Stimulated activated naive CD4-positive, alpha-beta T cell treated with Interleukin-2 at 50 U/mL for 16 hours (primary cell): ENCODE results near the gene ATP2B2.
A peak's percentile ranks its signal among the peaks of the same experiment; 100 is the strongest.

Experiments used
- DNase-seq: peaks from one replicate; lab custom pipeline; 2025; lab: John Stamatoyannopoulos, UW

ATP2B2 gene

GRCh38 chr3:10426346-10427220 lies 78.8 kb downstream of the ATP2B2 start:
- DNase-seq, result no peak

DNA sequence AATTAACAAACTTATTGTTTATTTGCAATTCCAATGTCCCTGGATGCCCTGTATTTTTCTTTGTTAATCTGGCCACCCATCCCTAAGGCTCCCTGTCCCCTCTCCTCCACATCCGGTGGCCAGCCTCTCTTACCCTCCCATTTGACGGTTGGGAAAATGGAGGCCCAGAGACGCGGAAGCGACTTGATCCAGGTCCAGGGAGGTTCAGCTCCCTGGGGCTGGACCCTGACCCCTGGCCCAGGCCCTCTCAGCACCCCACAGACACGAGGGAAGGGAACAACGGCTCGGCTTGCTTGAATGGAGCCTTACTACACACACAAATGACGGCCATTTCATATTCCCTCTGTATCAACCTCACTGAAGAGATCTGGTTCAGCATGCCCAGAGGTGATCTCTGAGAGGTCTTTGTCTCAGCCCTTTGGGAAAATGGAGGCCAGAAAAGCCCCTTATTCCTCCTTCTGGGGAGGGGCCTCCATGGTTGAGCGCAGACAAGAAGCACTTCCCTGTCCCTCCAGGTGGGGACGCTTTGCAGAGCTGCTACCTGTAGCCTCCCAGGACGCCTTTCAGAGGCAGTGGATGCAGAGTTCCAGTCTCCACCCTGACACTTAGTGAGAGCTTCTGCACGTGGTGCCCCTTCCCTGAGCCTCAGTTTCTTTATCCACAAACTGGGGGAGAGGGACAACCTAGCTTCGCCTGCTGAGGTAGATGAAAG lies 82.1 kb downstream of the ATP2B2 start:
- DNase-seq, result no peak

DNA sequence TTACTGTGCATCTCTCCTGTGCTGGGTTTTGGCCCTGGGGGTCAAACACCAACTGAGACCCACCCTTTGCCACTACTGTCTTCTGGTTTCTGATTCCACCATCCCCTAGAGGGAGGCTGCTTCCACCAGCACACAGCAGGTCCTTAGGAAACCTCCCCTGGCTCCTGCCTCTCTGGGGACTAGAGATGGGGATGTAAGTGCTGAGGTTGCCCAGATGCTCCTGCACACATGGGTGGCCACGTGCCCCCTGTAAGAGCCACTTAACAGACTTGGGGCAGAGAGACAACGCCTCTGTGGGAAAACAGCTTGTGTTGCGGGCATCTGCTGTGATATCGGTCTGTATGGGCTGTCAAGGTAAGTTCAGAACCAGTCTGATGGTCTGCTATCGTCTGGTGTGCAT lies 83.4 kb downstream of the ATP2B2 start:
- DNase-seq, result no peak

DNA sequence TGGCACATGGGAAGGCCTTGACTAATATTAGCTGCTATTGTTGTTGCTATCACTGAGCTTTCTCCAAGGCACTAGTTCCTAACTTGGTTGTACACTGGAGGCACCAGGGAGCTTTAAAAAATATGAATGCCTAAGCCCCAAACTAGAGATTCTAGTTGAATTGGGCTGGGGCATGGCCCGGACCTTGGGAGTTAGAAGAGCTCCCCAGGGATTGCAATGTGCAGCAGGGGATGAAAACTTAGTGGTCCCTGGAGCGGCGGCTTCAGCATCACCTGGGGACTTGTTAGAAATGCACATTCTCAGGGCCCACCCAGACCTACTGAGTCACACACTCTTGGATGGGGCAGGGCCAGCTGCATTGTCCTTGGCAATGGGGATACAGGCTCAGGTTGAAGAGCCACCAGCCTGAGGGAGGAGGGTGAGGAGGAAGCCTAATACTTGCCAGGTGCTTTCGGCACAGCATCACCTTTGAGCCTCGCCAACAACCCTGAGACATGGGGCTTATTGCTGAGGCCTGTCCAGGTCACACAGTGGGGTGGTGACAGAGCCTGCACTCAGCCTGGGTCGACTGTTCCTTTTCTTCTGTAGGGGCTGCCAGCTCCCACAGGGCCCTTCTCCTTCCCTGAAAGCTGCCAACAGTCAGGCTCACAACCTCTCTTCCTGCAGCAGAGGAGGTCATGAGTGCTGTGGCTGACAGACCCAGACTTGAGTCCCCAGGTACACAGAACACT lies 84.5 kb downstream of the ATP2B2 start:
- no peak for DNase-seq

DNA sequence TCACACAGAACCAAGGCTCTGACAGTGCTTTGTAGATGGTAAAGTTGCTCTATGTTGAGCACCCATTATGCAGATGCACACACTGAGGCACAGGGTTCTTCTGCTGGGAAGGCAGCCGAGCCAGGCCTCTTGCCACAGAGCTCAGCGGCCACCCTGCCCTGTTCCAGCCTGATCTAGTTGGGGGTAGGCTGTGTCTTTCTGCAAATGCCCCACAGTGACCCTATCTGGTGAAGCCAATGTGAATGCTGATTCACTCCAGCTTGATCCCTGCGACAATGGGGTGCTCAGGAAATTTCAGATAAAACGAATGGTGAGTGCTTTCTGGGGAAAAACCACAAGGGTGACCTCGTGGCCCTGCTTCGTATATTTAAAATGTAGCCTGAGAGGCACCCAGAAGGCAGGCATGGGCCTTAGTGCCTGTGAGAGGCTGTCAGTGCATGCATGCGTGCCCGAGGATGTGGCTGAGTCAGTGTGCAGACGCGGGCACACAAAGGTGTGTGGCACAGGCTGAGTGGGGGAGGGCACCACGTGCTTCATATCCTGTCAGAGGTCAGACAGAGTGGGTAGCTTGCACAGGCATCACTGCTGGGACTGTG lies 85.7 kb downstream of the ATP2B2 start:
- peak; percentile 8 for DNase-seq

DNA sequence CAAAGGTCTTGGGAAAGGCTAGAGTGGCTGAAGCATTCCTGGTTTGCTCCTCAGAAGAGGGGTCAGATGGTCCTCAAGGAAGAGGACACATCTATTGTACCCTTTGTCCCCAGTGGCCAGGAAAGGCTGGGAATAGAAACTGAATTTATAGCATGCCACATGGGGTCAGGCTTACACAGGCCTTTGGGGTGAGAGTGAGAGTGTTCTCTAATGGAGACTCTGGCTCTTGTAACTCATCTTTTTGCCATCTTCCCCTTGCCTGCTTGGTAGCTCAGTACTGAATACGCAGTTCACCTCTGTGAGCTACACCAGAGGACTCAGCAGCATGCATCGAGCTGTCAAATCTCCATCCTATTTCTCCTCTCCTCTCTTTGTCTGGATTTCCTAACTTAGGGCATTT lies 87.5 kb downstream of the ATP2B2 start:
- DNase-seq, result no peak

- no peak for DNase-seq
Measured at GRCh38 chr3:10416730-10417300, 88.6 kb downstream of the ATP2B2 start.

GRCh38 chr3:10413041-10413440 lies 92.3 kb downstream of the ATP2B2 start:
- DNase-seq, result no peak

DNA sequence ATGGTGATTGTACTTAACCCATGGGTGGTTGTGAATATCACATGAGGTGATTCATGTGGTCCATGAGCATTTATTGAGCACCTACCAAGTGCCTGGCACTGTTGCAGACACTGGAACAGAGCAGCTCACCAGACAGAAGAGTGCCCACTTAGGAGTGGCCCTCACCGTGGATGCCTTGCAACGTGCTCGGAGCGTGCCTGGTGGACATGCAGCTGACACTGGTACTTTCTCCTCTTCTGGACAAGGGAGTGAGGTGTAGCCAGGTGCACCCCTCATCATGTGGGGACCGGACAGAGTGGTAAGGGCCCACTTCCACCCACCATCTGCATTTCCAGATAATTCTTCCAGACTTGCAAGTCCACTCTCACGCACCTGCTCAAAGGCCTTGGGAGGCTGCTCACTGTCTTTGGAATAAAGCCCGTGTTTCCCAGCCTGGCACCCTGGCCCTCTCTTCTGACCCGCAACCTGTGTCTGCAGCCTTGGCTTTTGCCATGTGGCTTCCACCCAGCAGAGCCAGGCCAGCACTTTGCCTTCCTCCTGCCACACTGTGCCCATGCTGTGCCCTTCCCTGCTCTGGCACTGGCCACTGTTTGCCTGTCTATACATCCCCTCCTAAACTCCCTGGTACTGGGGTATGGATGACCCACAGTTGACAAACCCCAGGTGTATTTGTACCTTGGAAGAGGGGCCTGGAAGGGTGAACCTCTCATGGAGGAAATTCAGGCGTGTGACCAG lies 93.6 kb downstream of the ATP2B2 start:
- no peak for DNase-seq

- no peak for DNase-seq
Measured at GRCh38 chr3:10410383-10411002, 94.9 kb downstream of the ATP2B2 start.

DNA sequence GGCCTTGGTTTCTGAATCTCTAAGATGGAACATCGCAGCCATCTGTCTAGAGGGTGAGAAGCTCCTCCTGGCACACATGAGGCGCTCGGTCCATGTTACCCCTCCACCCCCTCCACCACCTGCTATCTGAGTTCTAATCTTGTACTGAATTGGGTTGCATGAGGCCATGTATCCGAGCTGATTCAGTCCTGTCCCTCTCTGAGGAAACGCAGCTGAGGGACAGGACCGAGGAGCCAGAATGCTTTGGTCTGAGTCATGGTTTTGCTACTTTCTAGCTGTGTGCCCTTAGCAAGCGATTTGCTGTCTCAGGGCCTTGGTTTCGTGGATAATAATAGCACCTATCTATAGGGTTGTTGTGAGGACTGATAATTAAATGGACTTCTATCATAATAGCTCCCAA lies 96.7 kb downstream of the ATP2B2 start:
- no peak for DNase-seq

DNA sequence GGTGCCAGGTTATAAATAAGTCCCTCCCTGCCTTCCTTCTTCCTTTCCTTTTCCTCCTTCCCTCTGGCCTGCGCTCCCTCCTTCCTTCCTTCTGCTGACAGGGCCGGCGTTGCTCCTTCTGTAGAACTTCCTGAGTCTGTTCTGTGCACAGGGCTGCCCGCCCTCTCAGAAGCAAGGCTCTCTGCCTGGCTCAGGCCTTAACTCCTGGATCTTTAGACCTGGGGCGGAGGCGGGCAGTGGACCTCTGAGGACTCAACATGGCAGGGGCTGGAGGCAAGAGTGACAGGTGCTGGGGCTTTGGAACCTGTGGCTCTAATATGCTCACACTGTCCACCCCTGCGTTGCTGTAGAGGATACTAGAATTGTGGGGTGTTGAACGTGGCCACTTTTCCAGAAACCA lies 98.0 kb downstream of the ATP2B2 start:
- DNase-seq, result no peak

DNA sequence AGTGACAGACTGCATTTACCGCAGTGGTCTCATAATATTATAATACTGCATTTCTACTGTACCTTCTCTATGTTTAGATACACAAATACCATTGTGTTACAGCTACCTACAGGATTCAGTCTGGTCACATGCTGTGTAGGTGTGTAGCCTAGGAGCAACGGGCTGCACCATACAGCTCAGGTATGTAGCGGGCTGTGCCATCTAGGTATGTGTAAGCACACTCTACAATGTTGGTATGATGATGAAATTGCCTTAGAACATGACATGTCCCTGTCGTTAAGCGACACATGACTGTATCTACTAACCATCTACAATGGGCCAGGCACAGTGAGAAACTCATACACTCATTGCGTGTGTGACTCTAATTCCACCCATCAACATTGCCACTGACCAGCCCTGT lies 99.0 kb downstream of the ATP2B2 start:
- no peak for DNase-seq

DNA sequence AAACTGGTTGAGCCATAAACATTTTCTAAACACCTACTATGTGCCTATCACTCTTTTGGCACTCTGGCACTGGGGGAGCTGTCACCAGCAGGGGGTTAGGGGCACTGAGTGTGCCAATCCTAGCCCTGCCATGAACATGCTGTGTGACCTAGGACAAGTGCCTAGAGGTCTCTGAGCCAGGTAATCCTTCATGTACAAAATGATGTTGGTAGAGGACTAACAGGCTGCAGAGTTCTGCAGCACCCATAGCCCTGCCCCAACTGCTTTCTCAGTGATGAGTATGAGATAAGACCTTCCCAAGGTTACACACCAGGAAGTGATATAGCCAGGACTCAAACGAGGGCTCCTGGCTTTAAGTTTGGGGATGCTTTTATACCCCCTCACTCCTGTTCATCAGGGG lies 99.6 kb downstream of the ATP2B2 start:
- DNase-seq, result no peak

- DNase-seq, result no peak
Measured at GRCh38 chr3:10404876-10405275, 100.5 kb downstream of the ATP2B2 start.

DNA sequence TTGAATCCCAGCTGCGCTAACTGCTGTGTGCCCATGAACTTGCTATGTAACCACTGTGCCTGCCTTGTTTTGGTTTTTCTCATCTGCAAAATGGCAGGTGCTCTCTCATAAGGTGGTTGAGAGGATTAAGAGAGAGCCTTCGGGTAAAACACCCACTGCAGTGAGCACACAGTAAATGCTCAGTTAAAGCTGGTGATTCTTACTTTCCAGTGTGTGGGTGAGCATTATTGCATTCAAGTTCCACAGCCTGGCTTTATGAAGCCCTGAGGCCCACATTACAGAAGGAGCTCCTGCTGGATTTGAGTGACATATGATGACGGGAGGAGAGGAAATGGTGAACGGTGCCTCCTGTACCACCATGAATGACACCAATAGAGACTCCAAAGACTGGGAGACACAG lies 101.0 kb downstream of the ATP2B2 start:
- DNase-seq, result no peak

DNA sequence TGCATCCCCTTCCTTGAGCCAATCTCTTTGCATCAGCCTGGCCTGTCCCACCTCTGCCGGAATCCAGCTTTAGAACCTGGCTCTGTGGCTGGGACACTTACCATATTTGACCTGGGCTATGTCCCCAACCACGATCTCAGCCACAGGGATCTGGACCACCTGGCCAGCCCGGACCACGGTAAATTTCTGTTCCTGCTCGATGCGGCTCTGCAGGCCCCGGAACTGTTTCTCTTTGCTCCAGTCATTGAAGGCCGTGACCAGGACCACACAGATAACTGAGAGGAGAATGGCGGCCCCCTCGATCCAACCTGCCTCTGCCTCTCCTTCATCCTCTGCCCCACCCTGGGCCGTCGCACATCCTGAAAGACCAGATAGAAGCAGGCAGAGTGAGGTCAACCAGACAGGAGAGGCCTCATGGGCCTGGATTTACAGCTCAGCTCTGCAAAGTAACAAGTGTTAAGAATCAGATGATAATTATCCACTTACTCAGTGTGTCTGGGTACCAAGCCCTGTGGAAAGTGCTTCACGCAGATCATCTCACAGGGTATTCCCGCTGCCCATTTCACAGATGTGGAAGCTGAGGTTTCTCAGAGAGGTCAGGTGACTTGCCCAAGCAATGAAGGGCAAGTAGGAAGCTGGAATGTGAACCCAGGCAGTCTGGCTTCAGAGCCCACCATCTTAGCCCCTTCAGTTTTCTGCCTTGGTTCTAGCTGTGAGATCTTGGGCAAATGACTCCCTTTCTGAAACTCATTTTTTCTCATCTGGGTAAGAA lies 103.2 kb downstream of the ATP2B2 start:
- DNase-seq, result no peak

DNA sequence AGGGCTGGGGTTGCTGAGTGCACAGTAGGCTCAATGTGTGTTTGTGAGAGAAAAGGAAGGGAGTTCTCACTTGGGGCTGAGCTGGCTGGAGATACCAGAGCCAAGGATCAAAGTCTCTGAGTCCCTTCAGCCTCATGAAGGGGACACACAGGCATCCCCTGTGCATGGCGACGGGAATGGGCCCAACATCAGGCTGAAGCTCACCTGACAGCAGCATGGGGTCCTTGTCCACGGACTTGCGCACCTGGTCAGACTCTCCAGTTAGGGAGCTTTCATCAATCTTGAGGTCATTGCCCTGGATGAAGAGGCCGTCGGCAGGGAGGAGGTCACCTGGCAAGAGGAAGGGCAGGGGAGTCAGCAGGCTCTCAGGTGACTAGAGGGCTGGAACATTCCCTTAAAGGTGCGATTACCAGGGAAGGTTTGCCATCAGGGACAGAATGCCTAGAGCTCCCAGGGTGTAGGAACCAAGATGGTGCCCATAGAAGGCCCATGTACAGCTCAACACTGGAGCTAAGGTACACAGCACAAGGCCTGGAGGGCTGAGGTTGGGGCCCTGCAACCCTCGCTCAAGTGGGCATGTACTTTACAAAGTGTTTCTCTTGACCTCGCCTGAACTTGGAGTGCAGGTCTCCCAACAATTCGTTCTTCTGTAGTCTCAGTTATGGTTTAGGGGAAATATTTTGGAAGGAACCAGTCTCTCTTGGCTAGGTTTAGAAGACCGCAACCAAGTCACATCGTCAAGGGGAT lies 104.5 kb downstream of the ATP2B2 start:
- DNase-seq, result no peak

- no peak for DNase-seq
Measured at GRCh38 chr3:10400050-10400748, 105.2 kb downstream of the ATP2B2 start.
